IPS-15b (cell line): ENCODE results near the gene MBNL1.
"Not testable (repeated sequence)": the region's sequence is repeated elsewhere in the genome, so short reads cannot be mapped to it uniquely, and the experiment has no call there.

ENCODE experiments used
- H3K27me3 ChIP-seq: one replicate; pipeline ENCODE4 v1.6.1; 2013; ENCODE audit warnings: low read length; ENCODE audit not compliant: control insufficient read depth, insufficient read depth
- H3K36me3 ChIP-seq: one replicate; pipeline ENCODE4 v1.6.1; 2013; ENCODE audit warnings: low read length; ENCODE audit not compliant: control insufficient read depth, insufficient read depth
- H3K4me1 ChIP-seq: one replicate; pipeline ENCODE4 v1.6.1; 2013; ENCODE audit warnings: mild to moderate bottlenecking, low read length; ENCODE audit not compliant: control insufficient read depth, insufficient read depth
- H3K4me3 ChIP-seq: one replicate; pipeline ENCODE4 v1.5.1; 2013; ENCODE audit warnings: low read depth, low read length
- H3K9ac ChIP-seq: one replicate; pipeline ENCODE4 v1.6.1; 2013; ENCODE audit warnings: low read depth, mild to moderate bottlenecking, low read length
- H3K9me3 ChIP-seq: one replicate; pipeline ENCODE4 v1.6.1; 2013; ENCODE audit warnings: mild to moderate bottlenecking, low read length; ENCODE audit not compliant: control insufficient read depth, insufficient read depth

Gene MBNL1

GRCh38 chr3:152405915-152406802, 137.4 kb downstream of the MBNL1 start:
- Histone ChIP-seq H3K4me3 (no peak overlapping the region), H3K4me1 (peaks cover 9% of the 10 kb centered on the region)

GRCh38 chr3:152413240-152413639, 144.5 kb downstream of the MBNL1 start:
- Histone ChIP-seq H3K4me3 (no peak overlapping the region), H3K4me1 (no peaks in the 10 kb centered on the region), H3K36me3 (peaks cover 3% of the 10 kb centered on the region)

More at GRCh38 chr3:152405915-152406802, 137.4 kb downstream of the MBNL1 start:
- Histone ChIP-seq H3K27me3 (no peaks in the 10 kb centered on the region), H3K9ac (no peak overlapping the region), H3K36me3 (no peaks in the 10 kb centered on the region), H3K9me3 (no peaks in the 10 kb centered on the region)

GRCh38 chr3:152416808-152417580, 148.3 kb downstream of the MBNL1 start:
- no peak overlapping the region for H3K4me3 ChIP-seq
- no peak overlapping the region for H3K9ac ChIP-seq
- no peaks in the 10 kb centered on the region for H3K4me1 ChIP-seq
- H3K9me3 ChIP-seq = no peaks in the 10 kb centered on the region
- H3K27me3 ChIP-seq = no peaks in the 10 kb centered on the region
- peaks cover 6% of the 10 kb centered on the region for H3K36me3 ChIP-seq

More at GRCh38 chr3:152413240-152413639, 144.5 kb downstream of the MBNL1 start:
- H3K9me3 ChIP-seq = no peaks in the 10 kb centered on the region
- H3K9ac ChIP-seq = no peak overlapping the region
- H3K27me3 ChIP-seq = no peaks in the 10 kb centered on the region

DNA sequence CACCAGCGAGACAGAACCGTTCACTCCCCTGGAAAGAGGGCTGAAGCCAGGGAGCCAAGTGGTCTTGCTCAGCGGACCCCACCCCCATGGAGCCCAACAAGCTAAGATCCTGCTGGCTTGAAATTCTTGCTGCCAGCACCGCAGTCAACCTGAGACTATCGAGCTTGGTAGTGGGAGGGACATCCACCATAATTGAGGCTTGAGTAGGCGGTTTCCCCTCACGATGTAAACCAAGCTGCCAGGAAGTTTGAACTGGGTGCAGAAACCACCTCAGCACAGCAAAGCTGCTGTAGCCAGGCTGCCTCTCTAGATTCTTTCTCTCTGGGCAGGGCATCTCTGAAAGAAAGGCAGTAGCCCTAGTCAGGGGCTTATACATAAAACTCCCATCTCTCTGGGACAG, 151.0 kb downstream of the MBNL1 start:
- Histone ChIP-seq H3K9me3 (no peaks in the 10 kb centered on the region), H3K4me3 (no peak overlapping the region), H3K27me3 (no peaks in the 10 kb centered on the region), H3K9ac (no peak overlapping the region), H3K4me1 (no peaks in the 10 kb centered on the region), H3K36me3 (peaks cover 6% of the 10 kb centered on the region)

DNA sequence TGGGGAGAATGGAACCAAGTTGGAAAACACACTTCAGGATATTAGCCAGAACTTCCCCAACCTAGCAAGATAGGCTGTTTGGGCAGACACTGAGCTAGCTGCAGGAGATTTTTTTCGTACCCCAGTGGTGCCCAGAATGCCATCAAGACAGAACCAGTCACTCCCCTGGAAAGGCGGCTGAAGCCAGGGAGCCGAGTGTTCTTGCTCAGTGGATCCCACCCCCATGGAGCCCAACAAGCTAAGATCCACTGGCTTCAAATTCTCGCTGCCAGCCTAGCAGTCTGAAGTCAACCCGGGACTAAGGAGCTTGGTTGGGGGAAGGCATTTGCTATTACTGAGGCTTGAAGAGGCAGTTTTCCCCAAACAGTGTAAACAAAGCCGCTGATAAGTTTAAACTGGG, 152.4 kb downstream of the MBNL1 start:
- Histone ChIP-seq H3K4me1 (no peaks in the 10 kb centered on the region), H3K4me3 (no peak overlapping the region), H3K9ac (no peak overlapping the region), H3K36me3 (peaks cover 6% of the 10 kb centered on the region), H3K27me3 (no peaks in the 10 kb centered on the region), H3K9me3 (no peaks in the 10 kb centered on the region)

GRCh38 chr3:152426393-152426792, 157.7 kb downstream of the MBNL1 start:
- no peaks in the 10 kb centered on the region for H3K4me1 ChIP-seq
- H3K27me3 ChIP-seq = no peaks in the 10 kb centered on the region
- H3K4me3 ChIP-seq = no peak overlapping the region
- H3K36me3 ChIP-seq = no peaks in the 10 kb centered on the region
- no peaks in the 10 kb centered on the region for H3K9me3 ChIP-seq
- H3K9ac ChIP-seq = no peak overlapping the region

DNA sequence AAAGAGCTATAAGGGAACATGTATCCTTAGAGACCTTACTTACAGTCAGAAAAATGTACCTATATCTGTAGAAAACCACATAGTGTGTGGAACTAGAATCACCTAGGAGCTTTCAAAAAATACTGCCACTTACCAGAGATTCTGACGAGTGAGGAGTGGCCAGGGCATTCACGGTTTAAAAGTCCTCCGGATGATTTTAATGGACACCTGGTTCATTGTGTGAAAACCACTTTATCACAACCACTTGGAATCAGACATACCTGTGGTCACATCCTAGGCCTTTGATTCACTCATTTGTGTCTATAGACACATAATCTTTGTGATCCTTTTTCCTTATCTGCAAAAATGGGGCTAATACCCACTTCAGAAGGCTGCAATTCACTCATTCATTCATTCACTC, 159.8 kb downstream of the MBNL1 start:
- Histone ChIP-seq H3K27me3 (no peaks in the 10 kb centered on the region), H3K36me3 (no peaks in the 10 kb centered on the region), H3K4me1 (no peaks in the 10 kb centered on the region), H3K9me3 (no peaks in the 10 kb centered on the region), H3K9ac (no peak overlapping the region), H3K4me3 (no peak overlapping the region)

DNA sequence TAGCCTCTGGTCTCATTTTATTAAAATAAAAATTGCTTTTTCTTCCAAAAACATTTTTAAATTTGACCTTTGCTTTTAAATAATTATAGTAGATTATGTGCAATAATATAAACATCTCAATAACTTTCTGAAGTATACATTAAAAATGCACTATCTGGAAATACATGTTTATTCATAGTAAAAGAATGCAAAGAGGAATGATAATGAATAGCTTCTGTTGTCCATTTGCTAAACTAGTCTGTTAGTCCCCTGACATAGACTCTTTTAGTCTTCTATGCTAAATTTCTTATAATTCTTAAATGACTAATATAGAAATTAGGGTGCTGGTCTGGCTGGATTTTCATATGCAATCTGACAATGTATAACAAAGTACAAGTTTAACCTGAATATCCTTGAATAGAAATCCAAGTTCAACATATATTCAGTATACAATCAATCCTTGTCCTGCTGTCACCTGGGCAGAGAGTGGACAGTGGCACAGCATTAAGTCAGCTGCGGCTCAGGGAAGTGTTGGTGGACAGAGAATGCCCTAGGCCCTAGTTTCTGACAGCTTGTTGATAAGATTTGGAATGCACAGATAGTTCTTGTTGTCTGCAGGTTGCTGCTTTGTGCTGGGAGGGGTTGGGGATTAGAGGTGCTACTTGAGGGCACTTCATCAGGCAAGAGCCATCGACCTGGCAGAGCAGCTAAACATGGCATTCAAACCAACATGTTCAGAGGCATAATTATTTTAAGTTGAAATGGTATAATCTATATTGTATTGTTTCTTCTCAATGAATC, 161.7 kb downstream of the MBNL1 start:
- no peaks in the 10 kb centered on the region for H3K4me1 ChIP-seq
- H3K27me3 ChIP-seq = no peaks in the 10 kb centered on the region
- H3K36me3 ChIP-seq = no peaks in the 10 kb centered on the region

GRCh38 chr3:152434142-152434541, 165.4 kb downstream of the MBNL1 start:
- no peaks in the 10 kb centered on the region for H3K36me3 ChIP-seq

More for the DNA sequence above, 161.7 kb downstream of the MBNL1 start:
- Histone ChIP-seq H3K9ac (no peak overlapping the region), H3K9me3 (no peaks in the 10 kb centered on the region), H3K4me3 (no peak overlapping the region)

DNA sequence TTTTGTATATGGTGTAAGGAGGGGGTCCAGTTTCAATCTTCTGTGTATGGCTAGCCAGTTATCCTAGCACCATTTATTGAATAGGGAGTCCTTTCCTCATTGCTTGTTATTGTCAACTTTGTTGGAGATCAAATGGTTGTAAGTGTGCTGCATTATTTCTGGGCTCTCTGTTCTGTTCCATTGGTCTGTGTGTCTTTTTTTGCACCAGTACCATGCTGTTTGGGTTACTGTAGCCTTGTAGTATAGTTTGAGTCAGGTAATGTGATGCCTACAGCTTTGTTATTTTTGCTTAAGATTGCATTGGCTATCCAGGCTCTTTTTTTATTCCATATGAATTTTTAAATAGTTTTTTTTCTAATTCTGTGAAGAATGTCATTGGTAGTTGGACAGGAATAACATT, 166.5 kb downstream of the MBNL1 start:
- not testable (repeated sequence) for H3K9me3 ChIP-seq, H3K4me3 ChIP-seq, H3K36me3 ChIP-seq, H3K27me3 ChIP-seq, H3K4me1 ChIP-seq, H3K9ac ChIP-seq

More at GRCh38 chr3:152434142-152434541, 165.4 kb downstream of the MBNL1 start:
- Histone ChIP-seq H3K4me1 (no peaks in the 10 kb centered on the region), H3K4me3 (no peak overlapping the region), H3K27me3 (no peaks in the 10 kb centered on the region), H3K9me3 (no peaks in the 10 kb centered on the region), H3K9ac (no peak overlapping the region)

DNA sequence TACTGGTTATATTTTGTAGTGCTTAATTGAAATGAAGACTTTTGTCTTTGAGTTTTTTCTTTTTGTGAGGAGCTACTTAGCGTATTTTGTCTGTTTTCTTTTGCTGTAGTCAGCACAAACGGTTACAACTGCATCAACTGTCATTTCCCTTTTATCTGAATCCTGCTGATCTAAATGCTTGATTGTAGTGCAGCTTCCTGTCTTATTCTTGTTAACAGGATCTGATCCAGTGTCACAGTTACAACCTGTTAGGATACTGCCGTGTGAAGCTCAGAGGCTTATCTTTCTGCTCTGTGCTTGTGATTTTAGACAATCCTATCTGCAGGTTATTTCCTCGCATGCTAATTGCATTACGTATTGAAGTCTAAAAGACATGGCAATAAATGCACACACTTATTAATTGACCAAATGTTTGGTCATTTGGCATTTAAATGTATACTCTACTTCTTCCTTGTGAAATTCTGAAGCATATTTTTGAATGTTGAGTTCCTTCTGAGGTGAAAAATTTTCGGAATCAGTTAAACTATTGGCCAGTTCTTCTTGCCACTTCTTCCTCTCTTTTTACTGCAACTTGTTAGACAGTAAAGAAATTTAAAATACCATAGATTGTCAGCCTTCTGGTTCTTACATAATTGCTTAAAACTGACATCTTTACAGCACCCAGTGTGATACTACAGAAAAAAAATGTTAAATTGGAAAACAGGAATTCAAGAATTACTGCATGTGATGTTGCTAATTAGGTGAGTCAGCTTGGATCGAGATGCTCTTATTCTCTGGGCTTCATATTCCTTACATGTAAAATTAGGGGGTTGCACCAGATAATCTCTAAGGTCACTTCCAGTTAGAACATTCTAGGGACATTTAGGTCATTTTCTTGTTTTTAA, 168.2 kb downstream of the MBNL1 start:
- H3K4me3 ChIP-seq = no peak overlapping the region
- H3K36me3 ChIP-seq = no peaks in the 10 kb centered on the region
- no peaks in the 10 kb centered on the region for H3K4me1 ChIP-seq
- no peak overlapping the region for H3K9ac ChIP-seq
- H3K27me3 ChIP-seq = no peaks in the 10 kb centered on the region
- H3K9me3 ChIP-seq = no peaks in the 10 kb centered on the region
